Gastroesophageal sphincter (tissue), 4 donors: ENCODE data around the gene CNPY4. TPM values are rescaled to one million over a fixed set of nuclear protein-coding genes. Genes with fewer than 3 reads are reported as not detected.

Experiments
- ATAC-seq: fragments of 150-250 bp; one replicate; pipeline ENCODE4 v1.9.1; 2016; ENCODE audit warnings: mild to moderate bottlenecking, moderate library complexity
- H3K27ac ChIP-seq, 4 donors: fragments of 200-600 bp; sonication (generic) in 3 of 4; 1 replicate in 3 of 4; 2 replicates in 1 of 4; pipeline ENCODE4 v1.5.1; 2016 to 2019
- H3K27me3 ChIP-seq: fragments of 200-600 bp; sonication (generic); one replicate; pipeline ENCODE4 v1.5.1; 2019
- H3K36me3 ChIP-seq, 2 donors: fragments of 200-600 bp; sonication (generic); one replicate each; pipeline ENCODE4 v1.5.1; 2019; ENCODE audit warnings: control low read depth in 1 of 2
- H3K4me1 ChIP-seq, 3 donors: fragments of 200-600 bp; sonication (generic); 1 replicate in 2 of 3; 2 replicates in 1 of 3; pipeline ENCODE4 v1.5.1; 2016 to 2019; ENCODE audit warnings: control low read depth in 2 of 3
- H3K4me3 ChIP-seq, 2 donors: fragments of 200-600 bp; sonication (generic); one replicate each; pipeline ENCODE4 v1.5.1; 2019; ENCODE audit warnings: mild to moderate bottlenecking in 1 of 2, moderate library complexity in 1 of 2
- H3K9me3 ChIP-seq, 3 donors: fragments of 200-600 bp; sonication (generic); one replicate each; pipeline ENCODE4 v1.5.1; 2017 to 2019; ENCODE audit warnings: control low read depth in 2 of 3
- EP300 ChIP-seq: sonication (generic); formaldehyde crosslinking; IDR thresholded peaks from one replicate; pipeline ENCODE4 v1.6.1; 2017; ENCODE audit warnings: antibody characterized with exemption, mild to moderate bottlenecking
- POLR2A ChIP-seq, 2 donors: fragments of 450-650 bp; IDR thresholded peaks; one replicate each; pipeline ENCODE4 v1.6.1; 2017; ENCODE audit warnings: antibody characterized with exemption in 2 of 2, mild to moderate bottlenecking in 2 of 2, moderate library complexity in 1 of 2
- POLR2AphosphoS5 ChIP-seq: sonication (generic); formaldehyde crosslinking; IDR thresholded peaks from one replicate; pipeline ENCODE4 v1.6.1; 2017; ENCODE audit warnings: antibody characterized with exemption
- WGBS, 2 donors: methylation state at CpG; one replicate each; pipeline ENCODE4 v1.1.5; 2018; ENCODE audit warnings: low coverage in 1 of 2; 5-methylcytosine and 5-hydroxymethylcytosine counted together
- total RNA-seq, 4 donors: library from RNA; depleted of rRNA; stranded (reverse); fragments of >200 nt; gene quantifications; one replicate each; pipeline ENCODE4 v1.1.0, GENCODE V29; 2016
- TF ChIP-seq, protein P1 (sequence below), 4 experiments: fragments of 200-600 bp in 2 of 4; fragments of 450-650 bp in 2 of 4; sonication (generic) in 1 of 4; IDR thresholded peaks; one replicate each; pipeline ENCODE4 v1.5.1; 2017 to 2019; ENCODE audit warnings: antibody characterized with exemption in 4 of 4, mild to moderate bottlenecking in 2 of 4, moderate library complexity in 2 of 4

CNPY4 gene
- total RNA-seq, 4 donors from 2014 or later = 13.0 to 21.0 (median 14.8) TPM

DNA sequence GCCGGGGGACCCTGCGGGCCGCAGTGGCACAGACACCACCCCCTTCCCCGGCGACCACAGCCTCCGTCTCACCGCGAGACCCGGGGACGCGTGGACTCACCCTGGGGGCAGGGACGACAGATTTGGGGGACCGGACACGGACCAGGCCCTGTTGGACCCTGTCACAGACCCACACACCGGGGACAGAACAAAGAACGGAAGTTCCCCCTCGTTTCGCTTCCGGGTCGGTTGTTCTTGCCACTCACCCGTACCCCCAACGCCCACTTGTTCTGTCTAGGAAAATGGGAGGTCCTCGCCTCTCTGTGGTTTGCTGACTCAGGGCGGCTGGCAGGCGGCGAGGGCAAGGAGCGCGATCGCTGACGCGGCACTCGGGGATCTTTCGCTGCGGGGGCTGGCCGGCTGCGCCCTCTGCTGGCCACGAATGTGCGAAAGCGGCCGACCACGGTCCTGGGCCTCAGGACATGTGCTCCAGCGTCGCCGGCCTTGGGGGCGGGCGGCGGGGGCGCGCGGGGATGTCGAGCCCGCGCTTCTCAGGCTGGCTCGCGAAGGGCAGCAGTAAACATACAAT, 37.8 kb upstream of the CNPY4 start, which contains the start of gene ZNF3:
ZNF3 (minus strand) TSS at position 189 of the 568 bp plus-strand sequence. CDS start 4,366 bp downstream, outside the sequence.
- H3K4me1 ChIP-seq = peaks cover 0 to 47% (median 22%) of the 10 kb centered on the region in 3 donors
- H3K27me3 ChIP-seq = no peaks in the 10 kb centered on the region
- H3K36me3 ChIP-seq = peaks cover 0 to 36% of the 10 kb centered on the region in 2 donors
- H3K27ac ChIP-seq = peak within 1 kb of the TSS; percentile 41 to 90 (median 86)
- peak within 1 kb of the TSS; percentile 59 to 76 for H3K4me3 ChIP-seq
- no CpG with 5 or more reads among the region's 55 CpGs for WGBS, 2 donors
- ATAC-seq = peak; percentile 100
- H3K9me3 ChIP-seq = no peaks in the 10 kb centered on the region
- peak; percentile 46 to 70 for TF ChIP-seq POLR2A (IDR thresholded peaks at IDR 0.05)
- peak; percentile 86 for TF ChIP-seq POLR2AphosphoS5
- no peak for TF ChIP-seq EP300
- TF ChIP-seq, protein P1, sequence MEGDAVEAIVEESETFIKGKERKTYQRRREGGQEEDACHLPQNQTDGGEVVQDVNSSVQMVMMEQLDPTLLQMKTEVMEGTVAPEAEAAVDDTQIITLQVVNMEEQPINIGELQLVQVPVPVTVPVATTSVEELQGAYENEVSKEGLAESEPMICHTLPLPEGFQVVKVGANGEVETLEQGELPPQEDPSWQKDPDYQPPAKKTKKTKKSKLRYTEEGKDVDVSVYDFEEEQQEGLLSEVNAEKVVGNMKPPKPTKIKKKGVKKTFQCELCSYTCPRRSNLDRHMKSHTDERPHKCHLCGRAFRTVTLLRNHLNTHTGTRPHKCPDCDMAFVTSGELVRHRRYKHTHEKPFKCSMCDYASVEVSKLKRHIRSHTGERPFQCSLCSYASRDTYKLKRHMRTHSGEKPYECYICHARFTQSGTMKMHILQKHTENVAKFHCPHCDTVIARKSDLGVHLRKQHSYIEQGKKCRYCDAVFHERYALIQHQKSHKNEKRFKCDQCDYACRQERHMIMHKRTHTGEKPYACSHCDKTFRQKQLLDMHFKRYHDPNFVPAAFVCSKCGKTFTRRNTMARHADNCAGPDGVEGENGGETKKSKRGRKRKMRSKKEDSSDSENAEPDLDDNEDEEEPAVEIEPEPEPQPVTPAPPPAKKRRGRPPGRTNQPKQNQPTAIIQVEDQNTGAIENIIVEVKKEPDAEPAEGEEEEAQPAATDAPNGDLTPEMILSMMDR (IDR thresholded peaks at IDR 0.05) = peak in 3 of 4 experiments; percentile 96

DNA sequence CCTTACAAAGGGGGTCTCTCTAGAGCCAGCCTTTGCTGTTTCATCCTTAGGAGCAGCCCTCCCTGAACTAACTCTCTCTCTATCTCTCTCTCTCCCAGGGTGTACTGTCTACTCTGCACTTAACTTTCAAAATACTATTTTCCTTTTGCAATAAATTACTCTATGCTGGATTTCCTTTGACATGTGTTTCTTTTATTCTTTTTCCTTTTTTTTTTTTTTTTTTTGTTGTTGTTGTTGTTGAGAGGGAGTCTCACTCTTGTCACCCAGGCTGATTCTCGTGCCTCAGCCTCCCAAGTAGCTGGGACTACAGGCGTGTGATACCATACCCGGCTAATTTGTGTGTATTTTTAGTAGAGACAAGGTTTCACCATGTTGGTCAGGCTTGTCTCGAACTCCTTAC, 36.5 kb upstream of the CNPY4 start:
- WGBS, 2 donors = 55% methylated on average over 4 of the region's 4 CpGs; no CpG with 5 or more reads in 1 of the 2 donors
- Histone ChIP-seq H3K36me3 (peaks cover 0 to 23% of the 10 kb centered on the region in 2 donors), H3K4me3 (no peak overlapping the region), H3K4me1 (peaks cover 0 to 46% (median 26%) of the 10 kb centered on the region in 3 donors), H3K27ac (peak overlapping the region in 3 of 4 donors; percentile 84 to 90 (median 88)), H3K9me3 (no peaks in the 10 kb centered on the region), H3K27me3 (no peaks in the 10 kb centered on the region)
- no peak for ATAC-seq
- TF ChIP-seq EP300 (no peak), POLR2AphosphoS5 (no peak), POLR2A (IDR thresholded peaks at IDR 0.05) (no peak)
- TF ChIP-seq, protein P1 (IDR thresholded peaks at IDR 0.05) = no peak

DNA sequence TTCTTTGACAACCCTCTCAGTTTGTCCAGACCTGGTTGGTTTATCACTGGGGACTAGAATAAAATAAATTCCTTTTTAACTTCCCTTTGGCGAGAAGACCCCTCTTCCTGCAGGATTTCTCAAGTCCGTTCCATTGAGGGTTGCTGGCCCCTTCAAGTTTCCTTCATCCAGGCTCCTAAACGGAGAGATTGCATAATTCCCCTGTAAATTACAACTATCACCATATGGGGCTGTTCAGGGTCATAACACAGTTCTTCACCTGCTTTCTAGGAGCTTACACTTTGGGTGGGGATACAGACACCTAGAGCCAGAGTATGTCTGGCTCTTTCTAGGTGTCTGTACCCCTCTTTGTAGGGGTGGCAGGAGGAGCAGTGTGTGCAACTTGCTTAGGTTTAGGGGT, 33.9 kb upstream of the CNPY4 start:
- H3K9me3 ChIP-seq = no peaks in the 10 kb centered on the region
- no peak overlapping the region for H3K4me3 ChIP-seq
- 46 to 72% methylated on average over 3 of the region's 3 CpGs for WGBS, 2 donors
- no peaks in the 10 kb centered on the region for H3K27me3 ChIP-seq
- H3K4me1 ChIP-seq = peaks cover 0 to 41% (median 24%) of the 10 kb centered on the region in 3 donors
- TF ChIP-seq, protein P1 (IDR thresholded peaks at IDR 0.05) = no peak
- no peak for TF ChIP-seq POLR2AphosphoS5
- no peak for TF ChIP-seq POLR2A (IDR thresholded peaks at IDR 0.05)
- TF ChIP-seq EP300 = no peak
- peaks cover 0 to 7% of the 10 kb centered on the region in 2 donors for H3K36me3 ChIP-seq
- ATAC-seq = no peak
- H3K27ac ChIP-seq = no peak overlapping the region

DNA sequence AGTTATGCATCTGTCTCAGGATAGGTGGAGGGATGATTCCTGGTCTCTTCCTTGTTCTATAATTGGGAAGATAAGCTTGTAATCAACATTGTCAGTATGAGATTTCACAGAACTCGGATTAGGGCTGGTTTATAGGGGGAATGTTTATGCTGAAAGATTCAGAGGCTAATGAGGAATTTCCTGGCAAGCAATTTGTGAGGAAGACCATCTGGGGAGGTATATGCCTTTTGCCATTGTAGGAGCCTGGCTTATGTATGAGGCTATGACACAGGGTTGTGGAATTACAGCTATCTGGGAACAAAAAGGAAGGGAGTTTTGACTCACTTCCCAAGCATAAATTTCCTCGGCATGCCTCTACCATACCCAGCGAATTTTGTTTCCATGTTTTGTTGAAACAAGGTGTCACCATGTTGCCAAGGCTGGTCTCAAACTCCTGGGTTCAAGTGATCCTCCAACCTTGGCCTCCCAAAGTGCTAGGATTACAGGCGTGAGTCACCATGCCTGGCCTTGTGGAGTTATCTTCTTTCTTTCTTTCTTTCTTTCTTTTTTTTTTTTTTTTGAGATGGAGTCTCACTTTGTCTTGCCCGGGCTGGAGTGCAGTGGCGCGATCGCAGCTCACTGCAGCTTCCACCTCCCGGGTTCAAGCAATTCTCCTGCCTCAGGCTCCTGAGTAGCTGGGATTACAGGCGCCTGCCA, 32.2 kb upstream of the CNPY4 start:
- H3K27ac ChIP-seq = peak overlapping the region in 3 of 4 donors; percentile 87 to 91 (median 89)
- 10 to 34% methylated on average over 3 to 8 of the region's 10 CpGs for WGBS, 2 donors
- ATAC-seq = peak; percentile 46

DNA sequence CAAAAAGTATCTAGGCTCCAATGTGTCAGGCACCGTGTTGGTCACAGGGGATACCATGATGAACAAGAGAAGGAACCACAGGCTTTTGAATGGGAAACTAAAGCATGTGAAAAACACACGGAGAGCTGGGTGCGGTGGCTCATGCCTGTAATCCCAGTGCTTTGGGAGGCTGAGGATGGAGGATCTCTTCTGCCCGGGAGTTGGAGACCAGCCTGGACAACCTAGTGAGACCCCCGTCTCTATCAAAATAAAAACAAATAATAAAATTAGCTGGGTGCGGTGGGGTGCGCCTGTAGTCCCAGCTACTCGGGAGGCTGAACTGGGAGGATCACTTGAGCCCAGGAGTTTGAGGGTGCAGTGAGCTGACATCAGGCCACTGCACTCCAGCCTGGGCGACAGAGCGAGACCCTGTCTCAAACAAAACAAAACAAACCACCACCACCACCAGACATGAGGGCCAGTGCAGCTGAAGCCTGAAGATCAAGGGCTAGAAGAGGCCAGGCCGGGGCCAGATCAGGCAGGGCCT, 31.3 kb upstream of the CNPY4 start:
- no peak for TF ChIP-seq POLR2AphosphoS5
- TF ChIP-seq, protein P1 (IDR thresholded peaks at IDR 0.05) = no peak
- TF ChIP-seq EP300 = no peak
- no peak for TF ChIP-seq POLR2A (IDR thresholded peaks at IDR 0.05)
- ATAC-seq = no peak
- peak overlapping the region; percentile 69 to 72 for H3K4me3 ChIP-seq

More for the DNA sequence above, 32.2 kb upstream of the CNPY4 start:
- TF ChIP-seq POLR2A (IDR thresholded peaks at IDR 0.05) (no peak), POLR2AphosphoS5 (peak; percentile 81)
- H3K4me3 ChIP-seq = no peak overlapping the region
- H3K36me3 ChIP-seq = peaks cover 0 to 24% of the 10 kb centered on the region in 2 donors
- H3K27me3 ChIP-seq = no peaks in the 10 kb centered on the region
- peaks cover 0 to 31% (median 16%) of the 10 kb centered on the region in 3 donors for H3K4me1 ChIP-seq
- H3K9me3 ChIP-seq = no peaks in the 10 kb centered on the region

More for the DNA sequence above, 31.3 kb upstream of the CNPY4 start:
- H3K4me1 ChIP-seq = peaks cover 0 to 28% (median 16%) of the 10 kb centered on the region in 3 donors
- no peaks in the 10 kb centered on the region for H3K27me3 ChIP-seq
- 74 to 83% methylated on average over 4 to 9 of the region's 11 CpGs for WGBS, 2 donors
- H3K36me3 ChIP-seq = peaks cover 0 to 33% of the 10 kb centered on the region in 2 donors
- H3K27ac ChIP-seq = peak overlapping the region; percentile 43 to 91 (median 88)
- no peaks in the 10 kb centered on the region for H3K9me3 ChIP-seq
